Stimulated activated CD8-positive, alpha-beta memory T cell treated with anti-CD3 and anti-CD28 coated beads, Interleukin-15, amount 100 ng/mL, for 48 hours (primary cell): ENCODE data around the gene BCL11A.

Source experiments
- DNase-seq, 2 donors: peaks; one replicate each; pipeline ENCODE4 v3.0.0-alpha.2; 2020; ENCODE audit warnings: low read depth in 2 of 2

BCL11A gene

DNA sequence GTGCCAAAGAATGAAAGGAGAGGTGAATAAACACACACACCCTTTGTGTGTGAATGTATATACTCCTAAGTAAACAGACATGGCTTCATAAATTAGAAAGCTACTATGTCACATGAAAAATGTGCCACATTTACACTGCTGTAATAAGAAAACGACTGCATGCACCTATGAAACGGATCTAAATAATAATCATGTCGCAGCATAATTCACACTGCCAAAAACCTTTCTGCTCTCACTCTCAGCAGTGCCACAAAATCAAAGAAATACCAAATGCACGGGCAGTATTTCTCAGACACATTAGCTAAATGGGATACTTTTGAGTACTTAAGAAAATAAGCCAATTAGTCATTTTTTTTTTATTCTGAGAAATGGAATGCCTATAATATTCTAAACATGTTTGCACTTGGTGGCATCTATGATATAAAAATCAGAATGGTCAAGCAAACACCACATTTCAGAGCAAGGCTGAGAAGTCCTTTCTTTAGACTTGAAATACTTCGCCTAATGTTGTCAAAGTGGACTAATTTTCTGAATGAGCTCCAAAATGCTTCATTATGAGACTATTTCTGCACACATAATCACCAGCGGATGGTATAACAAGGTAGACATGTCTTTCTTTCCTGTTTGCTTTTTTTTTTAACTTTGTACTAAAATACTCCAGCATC, 6.6 kb downstream of the BCL11A start:
- DNase-seq: no peak

DNA sequence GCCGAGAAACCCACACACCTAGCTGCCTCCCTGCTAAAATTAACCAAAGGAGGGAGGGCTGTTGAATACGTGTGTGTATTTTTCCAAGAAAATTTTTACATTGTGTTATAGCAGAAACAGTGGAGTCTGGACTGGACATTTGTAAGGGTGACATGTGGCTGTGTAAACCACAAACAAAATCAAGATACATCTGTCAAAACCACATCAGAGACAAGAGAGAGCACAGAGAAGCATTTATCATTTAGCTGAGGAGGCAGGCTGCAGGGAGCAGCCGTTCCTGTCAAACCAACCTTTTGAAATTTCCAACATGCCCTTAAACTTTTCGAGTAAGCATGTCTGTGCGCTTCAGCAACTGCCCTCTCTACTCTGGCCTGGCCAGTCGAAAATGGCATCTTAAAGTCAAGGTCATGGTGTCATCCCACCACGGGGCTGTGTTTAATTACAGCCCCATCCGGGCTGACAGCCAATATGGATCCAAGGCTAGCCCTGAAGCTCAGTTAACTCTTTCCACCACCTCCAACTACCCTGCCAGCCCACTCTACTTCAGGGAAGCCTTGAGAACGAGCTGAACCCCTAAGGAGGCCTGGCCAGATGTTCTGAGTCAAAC, 8.4 kb downstream of the BCL11A start:
- DNase-seq: no peak

DNA sequence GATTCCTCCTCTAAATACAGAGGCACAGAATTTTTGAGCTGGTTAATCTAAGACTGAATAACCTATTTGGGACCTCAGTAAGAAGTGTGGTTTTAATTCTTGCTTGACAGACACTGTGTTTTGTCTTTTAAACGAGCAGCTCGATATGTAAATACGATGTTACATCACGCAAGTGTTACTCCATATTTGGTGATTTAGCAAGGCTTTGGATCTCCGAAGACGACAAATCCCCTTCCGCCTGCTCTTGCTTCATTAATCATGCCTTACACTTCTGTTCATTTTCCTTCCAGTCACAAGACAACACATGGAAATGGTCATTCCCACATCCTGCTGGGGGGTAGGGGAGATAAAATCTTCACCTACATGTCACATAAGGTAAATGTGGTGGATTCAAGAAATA, 9.4 kb downstream of the BCL11A start:
- DNase-seq: no peak

DNA sequence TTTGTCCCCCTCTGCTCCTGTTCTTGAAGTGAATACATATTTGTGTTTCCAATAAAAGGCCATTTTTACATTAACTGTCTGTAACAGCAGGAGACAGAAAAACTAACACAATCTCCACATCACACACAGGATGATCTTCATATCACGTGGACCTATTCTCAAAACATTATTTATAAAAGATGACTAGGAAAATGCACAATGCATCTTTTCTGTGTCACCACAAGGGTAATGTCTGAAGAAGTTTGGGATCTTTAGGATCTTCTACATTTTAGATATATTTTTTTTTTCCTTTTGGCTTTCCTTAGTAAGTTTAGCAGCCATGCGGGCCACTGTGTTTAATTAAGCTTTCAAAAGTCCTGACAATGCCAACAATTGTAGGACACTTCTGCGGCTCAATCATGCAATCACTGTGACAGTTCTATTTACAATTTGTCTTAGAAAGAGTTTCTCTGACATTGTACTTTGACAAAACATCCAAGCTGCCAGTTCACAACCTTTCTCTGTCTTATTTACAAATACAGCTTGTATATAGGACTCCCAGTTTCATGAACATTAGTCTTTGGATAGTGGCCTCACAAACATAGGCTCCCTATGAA, 12.3 kb downstream of the BCL11A start:
- no peak for DNase-seq

DNA sequence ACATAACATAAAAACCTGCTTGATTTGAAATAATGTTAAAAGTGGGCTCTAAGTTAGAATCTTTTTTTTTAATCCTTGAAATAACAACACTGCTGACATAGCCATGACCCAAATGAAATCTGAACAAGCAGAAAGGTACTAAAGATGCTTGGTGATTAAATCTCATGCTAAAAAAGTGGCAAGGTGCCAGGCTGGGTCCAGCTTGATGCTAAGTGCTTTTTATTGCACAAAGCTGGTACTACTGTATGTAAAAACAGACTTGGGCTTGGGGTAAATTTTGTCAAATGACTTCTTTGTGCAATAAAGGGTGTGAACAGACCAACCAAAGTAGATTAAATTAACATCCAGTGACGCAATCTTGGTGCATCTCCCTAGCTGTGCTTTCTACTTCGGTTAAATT, 13.4 kb downstream of the BCL11A start:
- DNase-seq: no peak

GRCh38 chr2:60539140-60539539, 14.3 kb downstream of the BCL11A start:
- no peak for DNase-seq

GRCh38 chr2:60538101-60538500, 15.4 kb downstream of the BCL11A start:
- no peak for DNase-seq

DNA sequence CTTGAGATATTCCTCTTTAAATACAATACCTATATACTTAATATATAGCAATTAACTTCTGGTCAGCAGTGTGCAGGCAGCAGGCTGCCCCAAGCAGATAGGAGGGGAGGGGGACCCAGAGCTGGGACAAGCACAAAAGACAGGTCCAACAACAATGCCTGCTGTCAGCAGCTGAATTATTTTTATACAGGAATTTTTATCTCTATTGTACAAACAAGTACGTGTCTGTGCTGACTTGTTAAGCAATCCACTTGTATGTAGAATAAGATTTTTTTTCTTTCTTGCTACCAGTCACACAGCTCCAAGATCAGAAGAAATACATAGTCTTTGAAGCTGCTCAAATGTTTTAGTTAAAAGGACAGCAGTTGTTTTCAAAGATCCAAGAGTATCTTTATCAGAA, 16.7 kb downstream of the BCL11A start:
- DNase-seq: no peak

DNA sequence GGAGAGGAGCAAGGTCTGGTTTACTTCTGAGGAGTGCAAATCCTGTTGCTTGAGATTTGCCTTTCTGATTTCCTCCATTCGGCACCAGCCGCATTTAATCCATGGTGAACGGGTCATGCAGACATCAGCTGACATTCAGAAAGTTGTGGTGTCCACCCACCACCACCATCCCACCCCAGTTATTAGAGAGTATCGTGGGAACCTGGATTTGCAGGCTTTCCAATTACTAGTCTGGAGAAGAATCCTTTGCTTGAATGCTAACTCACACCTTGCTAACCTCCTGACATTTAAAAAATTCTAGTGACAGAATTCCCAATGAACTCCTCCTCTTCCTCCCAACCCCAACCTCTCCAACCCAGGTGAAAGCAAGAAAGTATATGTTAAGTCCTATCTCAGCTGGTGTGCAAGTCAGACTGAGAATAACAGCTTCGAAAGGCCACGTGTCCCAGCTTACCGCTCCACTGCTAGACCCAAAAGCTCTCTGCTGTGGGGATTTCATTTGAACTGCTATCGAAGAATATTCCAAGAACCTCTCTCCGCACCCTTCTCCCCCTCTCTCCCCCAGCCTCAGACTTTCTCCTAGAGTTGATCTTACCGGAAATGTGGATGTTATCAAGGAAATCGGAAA, 17.7 kb downstream of the BCL11A start:
- no peak for DNase-seq

DNA sequence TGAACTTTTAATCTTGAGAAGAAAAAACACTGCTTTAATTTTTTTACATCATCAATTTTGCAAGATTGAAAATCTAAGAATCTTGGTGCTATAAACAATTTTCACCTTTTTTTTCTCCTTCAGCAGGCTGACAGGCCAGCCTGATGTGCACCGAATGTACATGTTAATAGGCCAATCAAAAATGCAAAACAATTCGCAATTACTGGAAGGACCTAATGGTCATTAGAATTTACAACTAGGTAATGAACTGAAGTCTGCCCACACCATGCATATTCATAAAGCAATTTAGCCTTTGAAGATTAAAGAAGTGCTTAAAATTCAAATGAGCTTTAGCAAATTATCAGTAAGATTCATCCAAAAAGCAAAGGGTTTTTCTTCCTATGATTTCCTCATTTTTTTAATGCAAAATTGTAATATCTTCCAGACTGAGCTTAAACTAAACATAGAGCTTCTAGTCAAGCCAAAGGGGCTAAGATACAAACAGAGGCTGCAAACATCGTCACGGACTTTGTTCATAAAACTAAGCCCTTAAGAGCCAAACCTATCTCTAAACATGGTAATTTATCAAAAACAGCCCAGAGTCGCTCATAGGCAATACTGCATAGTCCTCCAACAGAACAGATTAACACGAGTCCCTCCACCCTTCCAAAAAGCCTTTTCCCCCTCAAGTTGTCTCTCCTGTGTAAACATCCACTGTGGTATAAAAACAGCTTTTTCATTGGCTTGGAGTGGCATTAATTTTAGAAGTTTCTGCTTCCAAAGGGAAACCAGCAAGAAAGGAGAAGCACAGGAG, 18.4 kb downstream of the BCL11A start:
- DNase-seq: no peak

DNA sequence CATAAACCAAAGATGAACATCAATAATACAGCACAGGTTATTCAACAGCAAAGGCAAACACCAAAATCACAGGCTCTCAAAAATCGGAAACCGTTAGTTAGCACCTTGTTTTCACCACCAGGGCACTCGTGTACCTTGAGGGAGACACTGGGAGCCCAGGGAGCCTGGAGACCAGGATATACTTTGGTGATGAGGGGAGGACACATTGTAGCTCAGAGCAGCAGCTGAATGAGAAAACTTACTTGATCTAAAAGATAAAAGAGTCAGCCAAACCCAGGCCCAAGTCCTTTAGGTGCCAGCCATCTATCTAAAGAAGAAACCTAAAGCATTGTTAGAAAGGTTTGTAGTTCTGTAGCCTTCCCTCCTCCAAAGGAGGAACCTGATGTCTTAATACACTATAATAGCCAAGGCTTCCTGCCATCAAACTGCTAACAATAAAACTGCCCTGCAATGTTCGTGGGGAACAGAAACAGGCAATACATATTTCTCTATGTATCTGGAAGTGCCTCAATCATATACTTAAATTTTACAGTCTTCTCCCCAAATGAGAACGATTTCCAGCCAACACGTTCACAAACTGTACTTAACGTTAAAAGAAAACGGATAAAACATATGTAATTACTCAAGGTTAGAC, 19.3 kb downstream of the BCL11A start:
- DNase-seq: no peak

DNA sequence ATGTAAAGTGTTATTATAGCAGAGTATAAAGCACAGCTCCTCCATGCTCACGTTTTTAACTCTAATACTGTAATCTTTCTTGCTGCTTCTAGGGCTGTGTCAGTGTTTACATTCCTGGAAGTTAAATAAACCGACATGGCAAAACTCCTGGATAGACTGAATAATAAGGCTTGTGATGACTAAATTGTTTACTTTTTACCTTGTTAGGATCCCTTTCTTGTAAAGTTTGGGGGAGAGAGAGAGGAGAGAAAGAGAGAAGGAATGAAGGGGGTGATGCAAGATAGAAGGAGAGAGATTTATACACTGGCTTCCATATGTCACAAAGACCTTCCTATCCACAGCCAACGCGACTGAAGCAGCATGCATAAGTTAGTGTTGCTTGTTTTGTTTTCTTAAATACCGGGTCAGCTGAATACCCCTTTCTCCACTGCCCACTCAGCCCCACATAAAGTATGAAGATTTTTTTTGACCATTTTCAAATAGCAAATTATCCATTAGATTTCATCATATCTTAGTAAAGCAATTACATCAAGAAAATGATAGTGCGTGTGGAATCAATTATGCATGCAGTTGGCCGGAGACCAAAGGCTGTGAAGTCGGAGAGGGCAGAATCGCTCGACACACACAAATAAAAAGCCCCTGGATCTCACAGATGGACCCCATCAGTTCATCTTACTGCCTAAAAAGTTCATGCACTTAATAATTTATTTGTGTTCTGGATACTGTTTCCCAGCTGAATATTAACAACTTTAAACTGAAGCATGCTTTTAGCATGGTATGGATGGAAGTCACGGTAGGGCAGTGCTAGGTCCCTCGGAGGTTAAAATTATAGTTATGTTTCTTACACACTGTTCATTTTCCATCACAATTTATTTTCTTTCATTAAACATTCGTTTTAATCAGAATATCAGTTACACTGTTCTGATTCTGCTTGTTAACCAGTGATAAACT, 20.1 kb downstream of the BCL11A start:
- no peak for DNase-seq

GRCh38 chr2:60532421-60532820, 21.0 kb downstream of the BCL11A start:
- DNase-seq: no peak

DNA sequence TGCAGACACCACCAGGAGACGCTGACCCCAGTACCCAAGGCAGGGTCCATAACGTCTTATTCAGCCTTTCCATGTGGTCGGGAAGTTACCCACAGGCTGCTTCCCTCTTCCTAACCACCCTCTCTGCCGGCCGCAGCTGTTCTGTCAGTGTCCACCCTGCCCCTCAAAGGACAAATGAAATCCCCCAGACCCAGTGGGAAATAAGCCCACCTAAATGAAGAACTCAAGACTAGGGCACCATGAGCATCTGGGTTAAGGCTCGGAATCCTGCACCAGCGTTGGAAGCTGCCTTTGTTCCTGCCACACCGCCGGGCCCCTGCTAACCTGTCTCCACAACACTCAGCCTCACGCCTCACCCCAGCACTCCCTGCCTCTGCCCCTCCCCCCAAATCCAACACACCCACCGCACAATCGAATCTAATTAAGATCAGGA, 21.7 kb downstream of the BCL11A start:
- DNase-seq: no peak

- DNase-seq: no peak
Measured at GRCh38 chr2:60530660-60531281, 22.7 kb downstream of the BCL11A start.

DNA sequence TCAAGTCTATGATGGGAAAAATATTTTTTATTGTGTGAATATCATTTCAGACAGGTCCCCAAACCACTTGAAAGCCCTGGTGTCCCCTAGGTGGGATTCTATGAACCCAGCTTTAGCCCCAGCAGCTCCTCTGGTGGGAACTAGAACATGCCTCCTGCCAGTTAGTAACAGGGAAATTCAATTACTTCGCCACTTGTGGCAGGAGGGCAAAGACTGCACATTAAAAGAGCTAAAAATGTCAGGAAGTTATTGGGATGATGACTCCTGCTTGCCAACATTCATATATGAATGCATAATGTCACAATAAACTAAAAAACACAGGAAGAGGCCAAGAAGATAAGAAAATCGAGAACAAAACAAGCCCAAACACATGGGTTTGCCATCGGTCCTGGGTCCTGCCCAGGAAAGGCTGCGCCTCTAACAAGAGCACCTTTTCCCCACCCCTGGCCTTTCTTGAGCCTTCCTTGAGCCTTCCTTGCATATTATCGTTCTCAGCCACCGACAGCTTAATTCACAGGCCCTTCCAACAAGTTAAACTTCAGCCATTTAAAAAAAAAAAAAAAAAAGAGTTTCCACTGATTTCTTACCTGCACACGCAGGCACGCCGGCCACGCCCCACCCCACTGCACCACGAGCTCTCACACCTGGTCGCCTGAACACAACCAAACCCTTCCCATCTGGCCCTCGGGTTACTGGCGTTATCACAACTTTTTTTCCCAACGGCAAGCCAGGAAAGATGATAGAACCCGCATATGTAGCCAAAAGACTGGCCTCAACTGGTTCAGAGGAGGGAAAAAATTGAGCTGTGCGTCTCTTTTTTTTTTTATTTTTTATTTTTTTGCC, 23.4 kb downstream of the BCL11A start:
- no peak for DNase-seq

GRCh38 chr2:60529136-60529784, 24.2 kb downstream of the BCL11A start:
- no peak for DNase-seq

GRCh38 chr2:60528281-60529020, 25.0 kb downstream of the BCL11A start:
- no peak for DNase-seq
